PC-3 (cell line): Measurements from ENCODE around the gene OTX1.

Experiments
- CTCF ChIP-seq: fragments of 300-600 bp; sonication (generic); conservative IDR thresholded peaks from 2 replicates; pipeline ENCODE4 v1.5.1; 2017; ENCODE audit warnings: antibody characterized with exemption, low read depth, mild to moderate bottlenecking, low read length
- EZH2 ChIP-seq: fragments of 300-600 bp; sonication (generic); IDR thresholded peaks from one replicate; pipeline ENCODE4 v1.6.1; 2017; ENCODE audit warnings: antibody characterized with exemption, mild to moderate bottlenecking, low read length; ENCODE audit not compliant: unreplicated experiment
- EZH2phosphoT487 ChIP-seq: fragments of 300-600 bp; sonication (generic); IDR thresholded peaks from 2 replicates; pipeline ENCODE4 v1.6.1; 2018; ENCODE audit warnings: mild to moderate bottlenecking, antibody characterized with exemption, low read length, borderline replicate concordance

- no peak for TF ChIP-seq CTCF
- TF ChIP-seq EZH2phosphoT487: no peak
- no peak for TF ChIP-seq EZH2
These were observed 35.2 kb upstream of the OTX1 start for GRCh38 chr2:63015389-63015788.
